ENCODE data around the gene SLC35A4. TPM values are rescaled to one million over a fixed set of nuclear protein-coding genes. Genes with fewer than 3 reads are reported as not detected.

Gene SLC35A4, protein sequence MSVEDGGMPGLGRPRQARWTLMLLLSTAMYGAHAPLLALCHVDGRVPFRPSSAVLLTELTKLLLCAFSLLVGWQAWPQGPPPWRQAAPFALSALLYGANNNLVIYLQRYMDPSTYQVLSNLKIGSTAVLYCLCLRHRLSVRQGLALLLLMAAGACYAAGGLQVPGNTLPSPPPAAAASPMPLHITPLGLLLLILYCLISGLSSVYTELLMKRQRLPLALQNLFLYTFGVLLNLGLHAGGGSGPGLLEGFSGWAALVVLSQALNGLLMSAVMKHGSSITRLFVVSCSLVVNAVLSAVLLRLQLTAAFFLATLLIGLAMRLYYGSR
- 10 to 100 TPM; 30.4 to 92.3 (median 56.7) TPM for total RNA-seq

- TF ChIP-seq POLR2A (IDR thresholded peaks at IDR 0.05) (peak in 3 of 4 donors; percentile 61 to 94 (median 84)), EP300 (IDR thresholded peaks at IDR 0.05) (peak in 2 of 4 donors; percentile 68 to 90), CTCF (IDR thresholded peaks at IDR 0.05) (peak in 2 of 6 experiments; percentile 24 to 30), POLR2AphosphoS5 (IDR thresholded peaks at IDR 0.05) (peak; percentile 94 to 95)
- peaks cover 0 to 37% (median 17%) of the 10 kb centered on the region in 4 donors for H3K36me3 ChIP-seq
- 0 to 1% methylated on average over 37 to 61 of the region's 74 CpGs for WGBS, 2 donors
- H3K9me3 ChIP-seq = no peaks in the 10 kb centered on the region
- H3K27me3 ChIP-seq = no peaks in the 10 kb centered on the region
- H3K27ac ChIP-seq = peak within 1 kb of the TSS; percentile 94 to 97 (median 94)
- peak within 1 kb of the TSS; percentile 71 to 85 (median 74) for H3K4me3 ChIP-seq
- ATAC-seq (ENCODE audit: low FRiP score in 2 of 2) (peak; percentile 96), DNase-seq (peak; percentile 98)
- H3K4me1 ChIP-seq = peaks cover 47 to 58% (median 57%) of the 10 kb centered on the region in 4 donors
These were observed at the start of gene SLC35A4, which contains the start of gene APBB3 for GRCh38 chr5:140564196-140565023. SLC35A4 (plus strand) TSS chr5:140564828; CDS start chr5:140567170, 2,342 bp downstream. APBB3 (minus strand) TSS chr5:140564598; CDS start chr5:140564245, 353 bp downstream.

DNA sequence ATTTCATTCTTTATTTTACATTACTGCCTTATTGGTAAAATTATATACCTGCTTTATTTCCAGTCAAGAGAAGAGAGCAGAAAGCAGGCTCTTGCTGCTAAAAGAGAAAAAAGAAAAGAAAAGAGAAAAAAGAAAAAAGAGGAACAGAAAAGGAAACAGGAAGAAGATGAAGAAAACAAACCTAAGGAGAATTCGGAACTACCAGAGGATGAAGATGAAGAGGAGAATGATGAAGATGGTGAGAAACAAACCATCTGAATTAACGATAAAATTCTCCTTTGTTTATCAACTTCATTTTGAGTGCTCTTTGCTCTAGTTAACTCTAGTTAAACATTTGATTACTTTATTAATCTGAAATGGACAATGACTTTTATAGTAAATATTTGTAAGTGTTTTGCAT is 40.6 kb upstream of the SLC35A4 start:
- Histone ChIP-seq H3K9me3 (no peaks in the 10 kb centered on the region), H3K4me3 (no peak overlapping the region), H3K27ac (no peak overlapping the region), H3K4me1 (no peaks in the 10 kb centered on the region), H3K36me3 (peaks cover 28 to 61% (median 42%) of the 10 kb centered on the region in 4 donors), H3K27me3 (no peaks in the 10 kb centered on the region)
- ATAC-seq (ENCODE audit: low FRiP score in 2 of 2) (no peak), DNase-seq (no peak)
- TF ChIP-seq POLR2AphosphoS5 (IDR thresholded peaks at IDR 0.05) = no peak
- no peak for TF ChIP-seq EP300 (IDR thresholded peaks at IDR 0.05)
- TF ChIP-seq CTCF (IDR thresholded peaks at IDR 0.05) = no peak
- no peak for TF ChIP-seq POLR2A (IDR thresholded peaks at IDR 0.05)
- WGBS, 2 donors = 57 to 65% methylated on average over 2 of the region's 2 CpGs

DNA sequence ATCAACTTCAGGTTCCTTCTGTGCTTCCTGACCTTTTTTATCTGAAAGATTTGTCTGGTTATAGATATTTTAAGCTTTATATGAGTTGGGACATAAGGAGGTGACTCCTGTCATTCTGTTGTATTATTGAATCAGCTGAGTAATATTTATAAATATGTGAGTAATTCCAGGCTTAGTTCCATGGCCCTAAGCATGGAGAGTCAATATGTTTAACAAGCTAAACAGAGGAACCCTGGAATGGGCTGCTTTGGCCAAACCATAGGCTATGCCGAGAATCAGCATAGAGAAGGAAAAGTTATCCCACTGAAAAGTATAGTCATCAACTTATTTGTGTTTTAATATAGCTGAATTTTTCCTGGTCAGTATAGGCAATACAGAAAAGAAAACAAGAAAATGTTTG is 24.4 kb upstream of the SLC35A4 start:
- 100% methylated on average over 1 of the region's 1 CpG for WGBS, 2 donors
- Histone ChIP-seq H3K36me3 (peaks cover 23 to 97% (median 55%) of the 10 kb centered on the region in 4 donors), H3K27me3 (no peaks in the 10 kb centered on the region), H3K9me3 (no peaks in the 10 kb centered on the region), H3K4me1 (peaks cover 0 to 9% (median 0%) of the 10 kb centered on the region in 4 donors), H3K4me3 (no peak overlapping the region), H3K27ac (no peak overlapping the region)
- TF ChIP-seq CTCF (IDR thresholded peaks at IDR 0.05) (no peak), POLR2AphosphoS5 (IDR thresholded peaks at IDR 0.05) (no peak), EP300 (IDR thresholded peaks at IDR 0.05) (no peak), POLR2A (IDR thresholded peaks at IDR 0.05) (no peak)
- ATAC-seq (ENCODE audit: low FRiP score in 2 of 2) (no peak), DNase-seq (no peak)

- Histone ChIP-seq H3K4me3 (no peak overlapping the region), H3K27ac (no peak overlapping the region), H3K9me3 (no peaks in the 10 kb centered on the region), H3K36me3 (peaks cover 22 to 70% (median 36%) of the 10 kb centered on the region in 4 donors), H3K27me3 (no peaks in the 10 kb centered on the region), H3K4me1 (peaks cover 10 to 24% (median 15%) of the 10 kb centered on the region in 4 donors)
- TF ChIP-seq POLR2AphosphoS5 (IDR thresholded peaks at IDR 0.05) = no peak
- no peak for TF ChIP-seq POLR2A (IDR thresholded peaks at IDR 0.05)
- no peak for TF ChIP-seq CTCF (IDR thresholded peaks at IDR 0.05)
- TF ChIP-seq EP300 (IDR thresholded peaks at IDR 0.05) = no peak
- 91 to 92% methylated on average over 5 of the region's 5 CpGs for WGBS, 2 donors
- DNase-seq (no peak), ATAC-seq (ENCODE audit: low FRiP score in 2 of 2) (no peak)
These were observed 21.7 kb upstream of the SLC35A4 start for GRCh38 chr5:140542972-140543371.
